ENCODE data around the gene GABARAP.

GABARAP gene

GRCh38 chr17:7221278-7222092, 20.8 kb downstream of the GABARAP start:
- DNase-seq: no peak

- no peak for DNase-seq
Measured at GRCh38 chr17:7220593-7221277, 21.5 kb downstream of the GABARAP start.

- DNase-seq: peak; percentile 92
Measured at GRCh38 chr17:7219812-7220592, 22.2 kb downstream of the GABARAP start, which contains the start of the genes ACADVL and DLG4. ACADVL (plus strand) TSS chr17:7219938; CDS start chr17:7219985, 47 bp downstream. DLG4 (minus strand) TSS chr17:7219836.

GRCh38 chr17:7219229-7219811, 22.9 kb downstream of the GABARAP start:
- DNase-seq: no peak

GRCh38 chr17:7218758-7219157, 23.5 kb downstream of the GABARAP start:
- no peak for DNase-seq

GRCh38 chr17:7218166-7218565, 24.1 kb downstream of the GABARAP start:
- DNase-seq: no peak

GRCh38 chr17:7217113-7217987, 24.9 kb downstream of the GABARAP start:
- peak; percentile 70 for DNase-seq

- no peak for DNase-seq
Measured at GRCh38 chr17:7216242-7217112, 25.8 kb downstream of the GABARAP start.

GRCh38 chr17:7215652-7216180, 26.5 kb downstream of the GABARAP start:
- no peak for DNase-seq

GRCh38 chr17:7215136-7215638, 27.1 kb downstream of the GABARAP start:
- no peak for DNase-seq

GRCh38 chr17:7214300-7215135, 27.7 kb downstream of the GABARAP start:
- DNase-seq: peak; percentile 99

- DNase-seq: peak; percentile 98
Measured at GRCh38 chr17:7213895-7214299, 28.4 kb downstream of the GABARAP start.

- no peak for DNase-seq
Measured at GRCh38 chr17:7211491-7212273, 30.6 kb downstream of the GABARAP start.

- DNase-seq: no peak
Measured at GRCh38 chr17:7208754-7209460, 33.3 kb downstream of the GABARAP start.

GRCh38 chr17:7208027-7208571, 34.1 kb downstream of the GABARAP start:
- DNase-seq: peak; percentile 58

GRCh38 chr17:7207120-7208001, 34.9 kb downstream of the GABARAP start:
- DNase-seq: no peak
